Measurements from ENCODE around the gene SBF1. TPM values are rescaled to one million over a fixed set of nuclear protein-coding genes. Genes with fewer than 3 reads are reported as not detected.
A peak's percentile ranks its signal among the peaks of the same experiment; 100 is the strongest.

The SBF1 gene
- total and polyA plus RNA-seq, 5 donors: 39.2 to 54.8 (median 53.4) TPM

DNA sequence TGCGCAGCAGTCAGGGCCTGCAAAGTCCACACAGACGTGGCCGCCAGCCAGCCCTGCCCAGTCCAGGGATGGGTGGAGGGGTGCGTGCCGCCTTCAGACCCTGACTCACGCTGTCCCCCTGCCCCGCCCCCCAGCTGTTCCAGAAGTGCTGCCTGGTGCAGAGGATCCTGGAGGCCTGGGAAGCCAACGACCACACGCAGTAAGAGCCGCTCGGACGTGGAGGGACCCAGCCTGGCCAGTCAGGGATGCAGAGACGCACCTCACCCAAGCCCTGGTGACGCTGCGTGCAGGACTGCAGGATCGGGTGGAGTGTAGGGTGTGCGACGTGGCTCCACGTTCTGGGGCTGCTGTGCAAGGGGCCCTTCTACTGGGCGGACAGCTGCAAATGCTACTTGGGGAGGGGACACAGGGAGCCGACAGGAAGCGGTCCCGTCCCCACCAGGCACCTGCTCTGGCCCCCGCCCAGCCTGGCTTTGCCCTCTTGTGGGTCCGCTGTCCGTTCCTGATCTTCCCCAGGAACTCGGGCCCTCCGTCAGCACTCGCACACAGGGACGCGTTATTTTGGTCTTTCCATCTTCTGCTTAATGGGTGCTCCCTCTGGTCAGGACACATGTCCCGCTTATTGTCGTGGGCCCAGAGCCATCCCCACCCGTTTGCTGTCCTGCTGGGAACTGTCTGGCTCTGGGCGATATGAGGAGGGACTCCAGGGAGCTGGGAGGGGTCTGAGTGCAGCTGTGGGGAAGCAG lies 42.5 kb downstream of the SBF1 start:
- intact Hi-C loops (cut with DNase I): no loop called here
- peak in 1 of 3 donors; percentile 53 for DNase-seq
- Histone ChIP-seq H3K9me3 (ENCODE audit: control insufficient read depth, low read length) (no peaks in the 10 kb centered on the region), H3K4me1 (ENCODE audit: control insufficient read depth, insufficient read depth, low read length) (no peaks in the 10 kb centered on the region), H3K4me3 (ENCODE audit: low read length) (no peak overlapping the region), H3K27me3 (ENCODE audit: control insufficient read depth, insufficient read depth) (no peaks in the 10 kb centered on the region), H3K27ac (ENCODE audit: low read length) (no peak overlapping the region)
- 94% methylated on average over 35 of the region's 35 CpGs for WGBS
- peak; percentile 7 to 19 for ATAC-seq

DNA sequence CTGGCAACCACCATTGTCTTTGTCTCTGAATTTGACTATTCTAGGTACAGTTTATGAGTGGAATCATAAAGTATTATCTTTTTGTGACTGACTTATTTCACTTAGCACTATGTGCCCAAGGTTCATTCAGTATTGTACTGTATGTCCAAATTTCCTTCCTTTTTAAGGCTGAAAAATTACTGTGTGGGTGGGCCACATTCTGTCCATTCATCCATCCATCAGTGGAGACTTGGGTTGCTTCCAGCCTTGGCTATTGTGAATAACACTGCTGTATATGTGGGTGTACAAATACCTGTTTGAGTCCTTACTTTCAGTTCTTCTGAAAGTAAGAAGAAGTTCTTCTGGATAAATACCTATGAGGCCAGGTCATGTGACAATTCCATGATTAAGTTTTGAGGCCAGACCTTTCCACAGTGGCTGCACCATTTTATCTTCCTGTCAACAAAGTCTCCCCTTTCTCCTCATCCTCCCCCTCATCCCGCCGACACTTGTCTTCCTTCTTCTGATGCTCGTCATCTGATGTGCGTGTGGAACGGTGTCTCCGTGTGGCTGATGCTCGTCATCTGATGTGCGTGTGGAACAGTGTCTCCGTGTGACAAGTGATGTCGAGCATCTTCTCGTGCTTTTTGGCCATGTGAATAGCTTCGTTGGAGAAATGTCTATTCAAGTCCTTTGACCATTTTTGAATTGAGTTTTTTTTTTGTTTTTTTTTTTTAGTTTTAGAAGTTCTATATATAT lies 49.5 kb downstream of the SBF1 start:
- no peaks in the 10 kb centered on the region for H3K4me1 ChIP-seq (ENCODE audit: control insufficient read depth, insufficient read depth, low read length)
- no peaks in the 10 kb centered on the region for H3K9me3 ChIP-seq (ENCODE audit: control insufficient read depth, low read length)
- intact Hi-C loops (cut with DNase I): no loop called here
- DNase-seq (peak in 1 of 3 donors; percentile 10), ATAC-seq (no peak)
- no peak overlapping the region for H3K4me3 ChIP-seq (ENCODE audit: low read length)
- WGBS: 85% methylated on average over 12 of the region's 12 CpGs
- no peaks in the 10 kb centered on the region for H3K27me3 ChIP-seq (ENCODE audit: control insufficient read depth, insufficient read depth)
- H3K27ac ChIP-seq (ENCODE audit: low read length): no peak overlapping the region

DNA sequence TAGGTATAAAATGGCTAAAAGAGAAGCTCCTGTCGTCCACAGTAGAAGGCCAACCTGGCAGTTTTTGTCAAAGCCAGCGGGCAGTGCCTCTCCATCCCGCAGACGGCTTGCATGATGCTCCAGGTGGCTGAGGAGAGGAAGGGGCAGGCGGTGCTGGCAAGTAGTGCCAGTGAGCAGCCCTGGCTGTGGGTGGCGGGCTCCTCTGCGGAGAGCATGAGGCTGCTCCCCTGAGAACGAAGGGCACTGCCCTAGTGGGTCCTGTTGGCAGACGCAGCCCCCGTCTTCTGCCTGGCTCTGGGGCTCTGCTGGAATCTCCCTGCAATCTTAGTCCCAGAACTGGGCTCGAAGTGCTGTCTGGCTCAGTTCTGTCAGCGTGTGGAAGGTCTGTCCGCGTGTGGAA lies 50.9 kb downstream of the SBF1 start:
- ATAC-seq: no peak
- Histone ChIP-seq H3K27me3 (ENCODE audit: control insufficient read depth, insufficient read depth) (no peaks in the 10 kb centered on the region), H3K4me1 (ENCODE audit: control insufficient read depth, insufficient read depth, low read length) (no peaks in the 10 kb centered on the region), H3K4me3 (ENCODE audit: low read length) (no peak overlapping the region), H3K27ac (ENCODE audit: low read length) (no peak overlapping the region), H3K9me3 (ENCODE audit: control insufficient read depth, low read length) (no peaks in the 10 kb centered on the region)
- 98% methylated on average over 14 of the region's 14 CpGs for WGBS
- intact Hi-C loops (cut with DNase I): no loop called here
- DNase-seq: peak in 2 of 3 donors; percentile 18 to 33

DNA sequence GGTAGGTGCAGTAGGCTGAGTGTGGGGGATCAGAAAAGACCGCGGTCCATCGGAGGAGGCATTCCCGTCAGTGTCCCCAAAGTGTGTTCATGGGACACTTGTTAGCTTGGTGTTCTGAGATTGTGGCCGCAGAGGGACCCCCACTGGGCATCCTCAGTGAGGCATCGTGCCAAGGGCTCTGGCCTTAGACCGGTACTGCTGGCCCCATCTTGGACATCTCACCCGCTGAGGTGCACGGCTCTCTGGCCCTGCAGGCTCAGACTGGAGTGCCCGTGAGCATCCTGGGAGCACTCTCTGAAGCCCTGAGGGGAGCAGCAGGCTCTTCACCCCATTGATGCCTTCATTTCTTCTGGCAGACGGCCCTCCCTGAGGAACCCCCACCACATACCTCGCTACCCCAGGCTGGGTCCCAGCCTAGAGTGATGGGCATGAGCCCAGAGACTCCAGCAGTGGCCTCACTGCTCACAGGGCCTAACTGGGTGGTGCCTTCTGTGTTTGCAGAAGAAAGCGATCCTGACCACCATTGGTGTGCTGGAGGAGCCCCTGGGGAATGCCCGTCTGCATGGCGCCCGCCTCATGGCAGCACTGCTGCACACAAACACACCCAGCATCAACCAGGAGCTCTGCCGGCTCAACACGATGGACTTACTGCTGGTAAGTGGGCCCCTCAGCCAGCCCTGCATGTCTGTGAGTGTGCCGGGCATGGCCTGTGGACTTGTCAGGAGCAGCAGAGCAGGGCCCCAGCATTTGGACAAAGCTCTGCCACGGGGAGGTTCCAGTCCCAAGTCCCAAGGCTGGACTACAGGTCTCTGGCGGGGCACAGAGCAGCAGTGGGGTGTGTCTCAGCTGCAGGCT lies 51.6 kb downstream of the SBF1 start:
- no peaks in the 10 kb centered on the region for H3K9me3 ChIP-seq (ENCODE audit: control insufficient read depth, low read length)
- no peaks in the 10 kb centered on the region for H3K27me3 ChIP-seq (ENCODE audit: control insufficient read depth, insufficient read depth)
- no peak overlapping the region for H3K4me3 ChIP-seq (ENCODE audit: low read length)
- intact Hi-C loops (cut with DNase I): no loop called here
- H3K27ac ChIP-seq (ENCODE audit: low read length): no peak overlapping the region
- H3K4me1 ChIP-seq (ENCODE audit: control insufficient read depth, insufficient read depth, low read length): no peaks in the 10 kb centered on the region
- ATAC-seq (peak in 1 of 2 donors; percentile 7), DNase-seq (peak in 2 of 3 donors; percentile 27 to 50)
- 94% methylated on average over 21 of the region's 21 CpGs for WGBS

DNA sequence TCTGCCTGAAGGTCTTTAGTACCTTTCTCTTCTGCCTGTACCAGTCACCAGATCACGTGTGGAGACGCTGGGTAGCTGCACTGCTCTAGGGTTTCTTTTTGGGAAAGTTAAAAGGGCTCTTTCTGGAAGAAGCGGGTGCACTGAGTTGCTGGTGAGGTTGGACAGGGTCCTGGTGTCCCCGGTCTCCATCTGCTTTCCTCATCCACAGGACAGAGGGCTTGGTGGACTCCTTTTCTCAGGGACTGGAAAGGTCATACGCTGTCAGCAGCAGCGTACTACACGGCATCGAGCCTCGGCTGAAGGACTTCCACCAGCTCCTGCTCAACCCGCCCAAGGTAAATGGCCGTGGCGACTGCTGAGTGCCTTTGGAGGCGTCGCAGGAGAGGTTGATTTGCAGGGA lies 52.8 kb downstream of the SBF1 start:
- intact Hi-C loops (cut with DNase I): no loop called here
- DNase-seq (peak in 2 of 3 donors; percentile 7 to 28), ATAC-seq (no peak)
- Histone ChIP-seq H3K4me3 (ENCODE audit: low read length) (no peak overlapping the region), H3K27me3 (ENCODE audit: control insufficient read depth, insufficient read depth) (no peaks in the 10 kb centered on the region), H3K27ac (ENCODE audit: low read length) (no peak overlapping the region), H3K9me3 (ENCODE audit: control insufficient read depth, low read length) (no peaks in the 10 kb centered on the region), H3K4me1 (ENCODE audit: control insufficient read depth, insufficient read depth, low read length) (no peaks in the 10 kb centered on the region)
- WGBS: 94% methylated on average over 14 of the region's 14 CpGs

DNA sequence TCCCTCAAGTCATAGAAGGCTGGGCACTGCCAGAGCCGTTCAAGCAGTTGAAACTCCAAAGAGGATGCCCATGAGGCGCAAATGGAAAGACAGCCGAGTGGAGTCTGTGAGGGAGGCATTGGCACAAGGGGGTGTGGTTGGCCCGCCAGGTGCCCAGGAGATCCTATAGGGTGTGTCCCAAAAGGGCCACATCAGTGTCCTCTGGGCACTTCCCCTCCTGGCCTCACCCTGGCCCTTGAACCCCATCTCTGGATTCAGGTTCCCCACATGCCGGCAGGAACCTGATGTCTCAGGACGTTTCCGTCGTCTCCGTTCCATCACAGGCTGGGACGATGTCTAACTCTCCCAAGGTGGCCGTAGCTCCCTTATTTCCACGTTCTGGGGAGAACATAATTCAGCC lies 54.3 kb downstream of the SBF1 start:
- peak in 1 of 3 donors; percentile 19 for DNase-seq
- Histone ChIP-seq H3K27ac (ENCODE audit: low read length) (no peak overlapping the region), H3K27me3 (ENCODE audit: control insufficient read depth, insufficient read depth) (no peaks in the 10 kb centered on the region), H3K9me3 (ENCODE audit: control insufficient read depth, low read length) (no peaks in the 10 kb centered on the region), H3K4me1 (ENCODE audit: control insufficient read depth, insufficient read depth, low read length) (no peaks in the 10 kb centered on the region), H3K4me3 (ENCODE audit: low read length) (no peak overlapping the region)
- WGBS: 89% methylated on average over 12 of the region's 12 CpGs
- no peak for ATAC-seq
- intact Hi-C loops (cut with DNase I): no loop called here

DNA sequence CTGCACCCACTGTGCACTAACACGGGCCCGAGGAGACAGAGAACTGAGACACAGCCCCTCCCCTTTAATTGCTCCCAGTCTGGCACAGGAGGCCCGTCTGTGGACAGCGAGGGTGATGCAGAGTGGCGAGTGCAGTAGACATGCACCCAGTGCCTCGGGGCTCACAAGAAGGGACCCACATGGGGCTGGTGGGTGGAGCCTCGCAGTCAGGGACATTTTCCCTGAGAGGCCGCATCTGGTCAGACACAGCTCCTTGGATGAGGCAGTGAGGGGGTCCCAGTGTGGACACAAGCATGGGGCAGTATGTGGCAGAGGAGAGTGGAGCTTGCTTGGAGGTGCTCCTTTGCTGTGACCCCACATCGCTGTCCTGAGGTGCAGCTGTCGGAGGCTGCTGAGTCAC lies 54.8 kb downstream of the SBF1 start:
- Histone ChIP-seq H3K9me3 (ENCODE audit: control insufficient read depth, low read length) (no peaks in the 10 kb centered on the region), H3K27ac (ENCODE audit: low read length) (no peak overlapping the region), H3K4me3 (ENCODE audit: low read length) (no peak overlapping the region), H3K27me3 (ENCODE audit: control insufficient read depth, insufficient read depth) (no peaks in the 10 kb centered on the region), H3K4me1 (ENCODE audit: control insufficient read depth, insufficient read depth, low read length) (no peaks in the 10 kb centered on the region)
- intact Hi-C loops (cut with DNase I): no loop called here
- WGBS: 90% methylated on average over 10 of the region's 10 CpGs
- peak in 2 of 3 donors; percentile 14 to 29 for DNase-seq
- ATAC-seq: no peak

DNA sequence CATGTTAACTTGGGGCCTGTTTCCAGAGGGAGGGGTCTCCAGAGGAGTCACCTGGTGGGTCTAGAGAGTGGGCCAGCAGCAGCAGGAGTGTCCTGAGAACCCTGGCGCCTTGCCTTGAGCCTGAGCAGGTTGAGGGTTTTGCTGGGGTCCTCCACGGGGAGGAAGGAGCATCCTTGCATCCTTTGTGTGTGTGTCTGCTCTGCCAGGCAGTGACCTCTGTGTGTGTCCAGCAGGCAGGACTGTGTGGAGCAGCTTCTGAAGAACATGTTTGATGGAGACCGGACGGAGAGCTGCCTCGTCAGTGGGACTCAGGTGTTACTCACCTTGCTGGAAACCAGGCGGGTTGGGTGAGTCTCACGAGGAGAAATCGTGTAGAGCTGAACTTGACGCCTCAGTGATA lies 55.7 kb downstream of the SBF1 start:
- WGBS: 92% methylated on average over 9 of the region's 9 CpGs
- no peaks in the 10 kb centered on the region for H3K27me3 ChIP-seq (ENCODE audit: control insufficient read depth, insufficient read depth)
- no peaks in the 10 kb centered on the region for H3K9me3 ChIP-seq (ENCODE audit: control insufficient read depth, low read length)
- ATAC-seq (no peak), DNase-seq (peak in 2 of 3 donors; percentile 23 to 39)
- intact Hi-C loops (cut with DNase I): no loop called here
- H3K4me3 ChIP-seq (ENCODE audit: low read length): no peak overlapping the region
- H3K4me1 ChIP-seq (ENCODE audit: control insufficient read depth, insufficient read depth, low read length): no peaks in the 10 kb centered on the region
- H3K27ac ChIP-seq (ENCODE audit: low read length): no peak overlapping the region

DNA sequence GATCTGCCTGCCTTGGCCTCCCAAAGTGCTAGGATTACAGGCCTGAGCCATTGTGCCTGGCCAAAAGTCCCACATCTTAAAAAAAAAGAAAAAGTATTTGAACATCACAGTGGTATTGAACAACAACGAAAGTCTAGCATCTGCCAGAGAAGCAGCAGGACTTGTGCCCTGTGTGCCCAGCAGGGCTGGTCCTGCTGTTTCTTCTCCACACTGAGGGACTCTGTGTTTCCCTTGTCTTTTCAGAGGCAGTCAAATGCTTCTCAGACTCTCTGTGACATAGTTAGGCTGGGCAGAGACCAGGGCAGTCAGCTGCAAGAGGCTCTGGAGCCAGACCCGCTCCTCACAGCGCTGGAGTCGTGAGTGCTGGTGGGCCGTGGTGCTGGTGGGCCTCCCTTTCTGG lies 56.2 kb downstream of the SBF1 start:
- WGBS: 97% methylated on average over 5 of the region's 5 CpGs
- Histone ChIP-seq H3K4me1 (ENCODE audit: control insufficient read depth, insufficient read depth, low read length) (no peaks in the 10 kb centered on the region), H3K9me3 (ENCODE audit: control insufficient read depth, low read length) (no peaks in the 10 kb centered on the region), H3K27me3 (ENCODE audit: control insufficient read depth, insufficient read depth) (no peaks in the 10 kb centered on the region), H3K27ac (ENCODE audit: low read length) (no peak overlapping the region), H3K4me3 (ENCODE audit: low read length) (no peak overlapping the region)
- DNase-seq (peak in 1 of 3 donors; percentile 21), ATAC-seq (no peak)
- intact Hi-C loops (cut with DNase I): no loop called here

DNA sequence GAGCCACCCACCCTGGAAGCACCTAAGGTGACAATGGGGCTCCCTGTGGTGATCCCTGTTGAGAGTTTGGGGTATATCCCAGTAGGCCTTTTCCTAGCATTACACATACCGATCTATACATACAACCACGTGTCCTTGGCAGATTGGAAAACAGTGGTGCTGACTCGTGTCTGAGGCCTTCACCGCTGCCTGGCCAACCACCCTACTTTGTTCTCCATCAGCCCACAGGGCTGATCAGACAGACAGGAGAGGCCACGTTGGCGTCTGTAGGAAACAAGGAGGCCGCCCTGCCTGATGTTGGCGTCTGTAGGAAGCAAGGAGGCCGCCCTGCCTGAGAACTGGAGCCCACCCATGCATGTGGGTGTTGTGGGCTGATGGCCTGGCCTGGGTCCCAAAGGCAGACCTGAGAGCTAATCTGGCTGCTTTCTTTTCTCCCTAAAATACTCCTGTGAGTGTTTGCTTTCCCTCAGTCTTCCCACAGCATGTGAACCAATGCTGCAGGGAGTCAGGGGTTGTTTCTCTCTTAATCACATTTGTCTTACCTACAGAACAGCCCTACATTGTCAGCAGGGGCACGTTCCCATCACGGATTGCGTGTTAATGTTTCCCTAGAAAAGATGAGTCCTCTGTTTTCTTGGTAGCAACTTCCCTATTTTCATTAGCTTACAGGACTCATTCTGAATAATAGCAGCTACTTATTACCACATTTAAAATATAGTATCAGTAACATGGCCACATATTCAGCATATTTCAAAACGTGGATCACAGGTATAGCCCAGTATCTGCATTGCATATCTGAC lies 57.2 kb downstream of the SBF1 start:
- no peak for ATAC-seq
- H3K27me3 ChIP-seq (ENCODE audit: control insufficient read depth, insufficient read depth): no peaks in the 10 kb centered on the region
- DNase-seq: peak in 2 of 3 donors; percentile 26 to 40
- no peaks in the 10 kb centered on the region for H3K9me3 ChIP-seq (ENCODE audit: control insufficient read depth, low read length)
- H3K4me1 ChIP-seq (ENCODE audit: control insufficient read depth, insufficient read depth, low read length): no peaks in the 10 kb centered on the region
- H3K4me3 ChIP-seq (ENCODE audit: low read length): no peak overlapping the region
- 90% methylated on average over 13 of the region's 13 CpGs for WGBS
- H3K27ac ChIP-seq (ENCODE audit: low read length): no peak overlapping the region
- intact Hi-C loops (cut with DNase I): no loop called here

All from right cardiac atrium (tissue), 5 donors.